ENCODE data around the gene KRTAP12-1.

GRCh38 chr21:44710294-44710665, 28.3 kb upstream of the KRTAP12-1 start:
- TF ChIP-seq CTCF (IDR thresholded peaks at IDR 0.05; ENCODE audit: low read length), result no peak
- TF ChIP-seq EZH2 (IDR thresholded peaks at IDR 0.05; ENCODE audit: borderline replicate concordance, low read length), result no peak

Data from OCI-LY1 (cell line).